AG08396 (cell line): Measurements from ENCODE around the gene C4orf51.

Source experiments
- DNase-seq: peaks from one replicate; pipeline ENCODE4 v3.0.0; 2012; ENCODE audit warnings: low spot score, mixed read lengths

Gene C4orf51

DNA sequence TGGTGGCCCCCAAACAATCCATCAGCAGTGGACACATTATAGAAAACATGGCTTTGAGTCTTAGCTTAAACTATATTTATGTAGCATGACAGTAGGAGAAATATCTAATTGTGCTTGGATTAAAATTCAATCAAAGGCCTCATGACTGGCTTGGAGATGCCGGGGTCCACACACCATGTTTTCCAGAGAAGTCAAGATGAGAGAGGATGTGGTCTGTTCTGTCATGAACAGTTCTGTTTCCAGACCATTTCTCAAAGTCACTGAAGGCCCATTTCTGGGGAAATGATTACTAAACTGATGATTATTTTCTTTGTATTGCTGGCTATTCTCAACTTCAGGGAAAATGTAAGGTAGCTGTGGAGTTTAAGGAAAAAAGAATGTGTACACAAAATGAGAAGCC, 76.3 kb downstream of the C4orf51 start:
- no peak for DNase-seq

GRCh38 chr4:145757188-145757587, 77.2 kb downstream of the C4orf51 start:
- no peak for DNase-seq

GRCh38 chr4:145760176-145760575, 80.2 kb downstream of the C4orf51 start:
- no peak for DNase-seq

DNA sequence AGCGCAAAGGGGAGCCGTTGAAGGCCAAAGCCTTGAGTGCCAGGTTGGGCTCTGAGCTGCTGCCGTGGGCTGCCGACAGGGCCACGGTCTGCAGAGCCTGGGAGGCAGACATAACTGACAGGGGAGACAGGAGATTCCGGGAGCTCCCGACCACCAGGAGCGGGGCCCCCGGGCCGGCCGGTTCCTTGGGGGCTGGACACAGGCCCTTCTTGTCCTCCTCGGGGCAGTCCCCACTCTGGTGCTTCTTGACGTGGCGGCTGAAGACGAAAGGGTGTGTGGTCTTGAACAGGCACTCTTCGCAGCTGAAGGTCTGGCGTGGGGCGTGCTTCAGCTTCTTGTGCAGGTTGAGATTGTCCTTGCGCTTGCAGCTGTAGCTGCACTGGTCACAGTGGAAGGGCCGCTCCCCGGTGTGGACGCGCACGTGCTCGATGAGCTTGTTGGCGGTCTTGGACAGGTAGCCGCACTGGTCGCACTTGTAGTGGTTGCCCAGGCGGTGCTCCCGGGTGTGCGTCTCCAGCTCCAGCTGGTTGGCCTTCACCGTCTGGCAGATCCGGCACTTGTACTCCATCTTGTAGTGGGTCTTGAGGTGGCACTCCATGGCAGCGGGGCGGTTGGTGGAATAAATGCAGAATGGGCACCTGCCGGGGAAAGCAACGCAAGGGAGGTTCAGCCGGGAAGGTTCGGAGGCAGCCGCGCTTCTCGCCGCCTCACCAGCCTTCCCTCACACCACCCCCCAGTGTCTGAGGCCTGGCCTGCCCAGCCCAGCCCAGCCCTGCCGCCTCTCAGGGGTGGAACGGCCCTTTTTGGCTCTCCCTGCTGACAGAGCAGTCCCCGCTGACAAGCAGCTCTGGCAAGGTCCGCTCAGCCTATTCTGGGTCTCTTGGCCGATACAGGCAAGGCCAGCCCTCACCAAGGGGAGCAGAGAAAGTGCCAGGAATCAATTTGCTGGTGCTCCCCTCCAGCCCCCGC, 81.3 kb downstream of the C4orf51 start:
- no peak for DNase-seq

GRCh38 chr4:145762719-145763118, 82.8 kb downstream of the C4orf51 start:
- DNase-seq = no peak

DNA sequence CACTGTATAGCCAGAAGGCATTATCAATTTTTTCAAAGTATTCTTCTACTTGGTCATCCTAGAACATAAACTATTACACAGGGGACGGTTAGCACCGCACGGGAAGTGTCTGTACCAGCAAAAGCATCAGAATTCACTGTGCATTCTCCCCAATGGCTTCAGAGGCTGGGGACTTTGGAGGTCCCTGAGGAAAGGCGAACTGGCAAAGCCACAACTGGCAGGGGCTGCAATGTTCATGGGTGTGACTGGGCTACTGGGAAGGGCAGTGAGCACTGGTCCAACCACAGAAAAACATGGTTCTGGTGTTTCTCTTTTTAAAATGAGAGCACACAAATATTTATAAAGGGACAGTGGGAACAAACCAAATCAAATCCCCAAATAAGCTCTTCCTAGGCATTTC, 83.5 kb downstream of the C4orf51 start:
- no peak for DNase-seq

DNA sequence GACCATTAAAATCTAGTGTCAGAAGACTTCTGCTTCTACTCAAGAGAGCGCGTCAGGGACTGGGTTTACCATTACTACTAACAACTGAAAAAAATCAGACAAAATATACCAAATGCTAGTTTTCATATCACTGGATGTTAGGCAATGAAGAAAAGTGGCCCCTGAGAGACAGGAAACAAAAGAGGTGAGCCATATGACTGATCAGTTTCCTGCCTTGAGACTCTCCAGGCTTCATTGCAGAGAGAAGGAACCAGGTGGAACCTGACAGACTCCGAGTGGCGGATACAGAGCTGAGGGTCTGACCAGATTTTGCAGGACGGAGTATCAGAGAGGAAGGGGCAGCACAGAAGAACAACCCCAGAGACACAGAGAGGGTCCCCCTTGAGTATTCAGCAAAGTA, 86.3 kb downstream of the C4orf51 start:
- no peak for DNase-seq

DNA sequence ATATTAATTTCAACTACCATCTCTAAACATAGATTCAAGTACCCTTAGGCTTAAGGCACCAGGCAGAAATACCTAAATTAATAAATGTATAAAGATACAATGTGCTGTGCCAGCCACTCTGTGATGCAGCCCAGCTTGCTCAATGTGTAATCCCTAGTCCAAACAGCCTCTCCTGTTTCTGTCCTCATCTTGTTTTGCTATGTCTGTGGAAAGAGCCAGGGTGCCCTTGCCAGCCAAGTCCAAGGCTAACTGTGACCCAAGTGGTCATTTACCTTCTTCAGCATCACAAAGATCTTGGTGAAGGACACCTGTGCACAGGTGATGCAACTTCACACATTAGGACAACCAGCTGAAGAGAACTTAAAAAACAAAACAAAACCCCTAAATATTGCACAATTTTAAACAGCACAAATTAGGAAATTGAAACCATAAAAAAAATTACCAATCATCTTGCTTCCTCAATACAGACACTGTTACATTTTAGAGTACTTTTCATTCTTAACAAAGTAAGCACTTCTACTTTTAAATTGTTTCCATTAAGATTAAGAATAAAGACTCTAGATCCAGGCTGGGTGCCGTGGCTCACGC, 89.6 kb downstream of the C4orf51 start:
- DNase-seq = no peak

GRCh38 chr4:145770124-145770523, 90.2 kb downstream of the C4orf51 start:
- no peak for DNase-seq

DNA sequence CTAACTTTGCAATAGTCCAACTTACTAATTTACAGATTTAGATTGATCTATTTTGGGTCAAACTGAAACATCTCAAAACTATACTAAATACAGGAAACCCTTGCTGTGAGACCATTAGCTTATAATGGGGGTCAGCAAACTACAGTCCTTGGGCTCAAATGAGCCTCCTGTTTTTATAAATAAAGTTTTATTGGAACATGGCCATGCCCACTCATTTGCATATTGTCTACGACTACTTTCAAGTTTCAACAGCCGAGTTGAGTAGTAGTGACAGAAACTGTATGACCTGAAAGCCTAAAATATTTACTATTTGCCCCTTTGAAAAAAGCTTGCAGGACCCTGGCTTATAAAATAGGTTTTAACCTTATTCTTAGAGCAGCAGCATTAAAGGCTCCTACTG, 92.4 kb downstream of the C4orf51 start:
- DNase-seq = no peak

- no peak for DNase-seq
These were observed 93.8 kb downstream of the C4orf51 start for GRCh38 chr4:145773581-145774234.

- no peak for DNase-seq
These were observed 94.5 kb downstream of the C4orf51 start for GRCh38 chr4:145774473-145774872.

- no peak for DNase-seq
These were observed 95.5 kb downstream of the C4orf51 start for GRCh38 chr4:145775406-145775805.

DNA sequence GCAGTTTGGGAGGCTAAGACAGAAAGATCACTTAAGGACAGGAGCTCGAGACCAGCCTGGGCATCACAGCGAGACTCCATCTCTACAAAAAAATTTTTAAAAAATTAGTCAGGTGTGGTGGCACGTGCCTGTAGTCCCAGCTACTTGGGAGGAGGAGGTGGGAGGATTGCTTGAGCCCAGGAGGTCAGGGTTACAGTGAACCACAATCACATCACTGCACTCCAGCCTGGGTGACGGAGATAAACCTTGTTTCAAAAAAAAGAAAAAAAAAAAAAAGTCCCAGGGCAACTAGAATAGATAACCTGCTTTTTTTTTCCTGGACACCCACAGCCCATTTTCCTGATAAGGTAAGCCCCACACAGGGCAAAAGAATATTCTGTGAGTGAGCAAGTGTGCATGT, 96.3 kb downstream of the C4orf51 start:
- no peak for DNase-seq

DNA sequence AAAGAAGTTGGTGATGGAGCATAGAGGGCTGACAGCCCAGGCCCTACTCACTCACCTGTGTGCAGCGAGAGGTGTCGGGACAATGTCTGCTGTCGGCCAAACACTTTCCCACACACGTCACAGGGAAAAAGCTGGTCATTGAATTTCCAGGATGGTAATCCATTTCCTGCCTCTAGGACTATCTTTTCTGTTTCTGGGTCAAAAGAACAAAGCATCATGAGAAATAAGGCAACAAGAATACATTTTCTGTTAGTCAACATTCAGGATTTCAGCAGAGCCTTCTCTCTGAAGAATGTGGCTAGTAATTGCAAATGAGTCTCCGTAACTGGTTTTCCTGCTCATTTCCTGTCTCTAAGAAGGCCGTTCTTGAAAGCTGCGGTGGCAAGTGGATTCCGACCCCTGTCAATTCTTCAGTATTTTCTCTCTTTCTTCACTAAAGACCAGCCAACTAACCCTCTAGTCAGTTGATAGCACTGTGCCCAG, 99.4 kb downstream of the C4orf51 start:
- no peak for DNase-seq

DNA sequence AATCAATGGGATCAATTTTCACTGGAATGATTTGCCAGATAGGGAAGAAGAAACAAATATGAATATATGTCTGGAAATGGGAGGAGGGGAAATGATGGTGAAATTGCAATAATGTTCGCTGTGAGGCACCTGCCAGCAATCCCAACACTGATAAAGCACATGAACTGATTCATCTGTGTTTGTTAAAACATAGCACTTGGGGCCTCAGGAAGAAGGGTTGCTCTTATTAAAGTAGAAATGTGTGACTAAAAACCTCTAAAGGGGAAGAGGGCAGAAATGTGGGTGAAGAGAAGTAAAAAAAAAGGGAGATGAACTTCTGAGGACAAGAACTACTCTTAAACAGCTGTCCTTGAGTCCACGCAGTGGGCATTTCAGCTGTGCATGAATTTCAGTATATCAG, 101.4 kb downstream of the C4orf51 start:
- no peak for DNase-seq
